Central memory CD4-positive, alpha-beta T cell (primary cell): ENCODE results near the gene FTO.

ENCODE experiments used
- DNase-seq: peaks from one replicate; pipeline ENCODE4 v3.0.0; 2022

Gene FTO

GRCh38 chr16:54102888-54103866 lies 399.2 kb downstream of the FTO start:
- DNase-seq: no peak

GRCh38 chr16:54106057-54106456 lies 402.1 kb downstream of the FTO start:
- DNase-seq: no peak

- DNase-seq: no peak
These were observed 403.7 kb downstream of the FTO start for GRCh38 chr16:54107583-54108202.

GRCh38 chr16:54110016-54110981 lies 406.3 kb downstream of the FTO start:
- no peak for DNase-seq

GRCh38 chr16:54112451-54113206 lies 408.7 kb downstream of the FTO start:
- DNase-seq: no peak

- no peak for DNase-seq
These were observed 411.6 kb downstream of the FTO start for GRCh38 chr16:54115558-54115957.

GRCh38 chr16:54116124-54116655 lies 412.2 kb downstream of the FTO start:
- DNase-seq: no peak

GRCh38 chr16:54118846-54119245 lies 414.9 kb downstream of the FTO start:
- no peak for DNase-seq

GRCh38 chr16:54120846-54121480 lies 417.0 kb downstream of the FTO start:
- DNase-seq: no peak

- DNase-seq: no peak
These were observed 417.8 kb downstream of the FTO start for GRCh38 chr16:54121539-54122295.

- DNase-seq: no peak
These were observed 419.8 kb downstream of the FTO start for GRCh38 chr16:54123766-54124165.

GRCh38 chr16:54125751-54126655 lies 422.0 kb downstream of the FTO start:
- no peak for DNase-seq

- no peak for DNase-seq
These were observed 423.0 kb downstream of the FTO start for GRCh38 chr16:54126907-54127306.

- no peak for DNase-seq
These were observed 424.8 kb downstream of the FTO start for GRCh38 chr16:54128629-54129234.

- no peak for DNase-seq
These were observed 425.9 kb downstream of the FTO start for GRCh38 chr16:54129810-54130209.

- DNase-seq: no peak
These were observed 431.7 kb downstream of the FTO start for GRCh38 chr16:54135361-54136275.

GRCh38 chr16:54136276-54136625 lies 432.3 kb downstream of the FTO start:
- no peak for DNase-seq
